ENCODE data around the gene HCFC1R1.
A peak's percentile ranks its signal among the peaks of the same experiment; 100 is the strongest.

Gene HCFC1R1

DNA sequence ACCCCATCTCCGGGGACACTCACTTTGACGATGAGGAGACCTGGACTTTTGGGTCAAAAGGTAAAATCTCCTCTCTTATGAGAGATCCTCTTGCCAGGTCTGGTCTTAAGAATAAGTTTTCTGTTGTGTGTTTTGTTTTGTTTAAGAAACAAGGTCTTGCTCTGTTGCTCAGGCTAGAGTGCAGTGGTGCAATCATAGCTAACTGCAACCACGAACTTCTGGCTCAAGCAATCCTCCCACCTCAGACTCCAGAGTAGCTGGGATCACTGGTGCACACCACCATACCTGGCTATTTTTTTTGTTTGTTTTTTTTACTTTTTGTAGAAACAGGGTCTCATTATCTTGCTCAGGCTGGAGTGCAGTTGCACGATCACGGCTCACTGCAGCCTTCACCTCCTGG lies 26.7 kb upstream of the HCFC1R1 start:
- H3K4me1 Mint-ChIP-seq: peaks cover 20% of the 10 kb centered on the region
- no peaks in the 10 kb centered on the region for H3K9me3 Mint-ChIP-seq
- H3K27me3 Mint-ChIP-seq: peaks cover 20% of the 10 kb centered on the region
- no peak overlapping the region for H3K4me3 Mint-ChIP-seq
- no peak overlapping the region for H3K27ac Mint-ChIP-seq
- DNase-seq: no peak
- ATAC-seq: no peak
- H3K36me3 Mint-ChIP-seq (ENCODE audit: low read depth): peaks cover 5% of the 10 kb centered on the region

DNA sequence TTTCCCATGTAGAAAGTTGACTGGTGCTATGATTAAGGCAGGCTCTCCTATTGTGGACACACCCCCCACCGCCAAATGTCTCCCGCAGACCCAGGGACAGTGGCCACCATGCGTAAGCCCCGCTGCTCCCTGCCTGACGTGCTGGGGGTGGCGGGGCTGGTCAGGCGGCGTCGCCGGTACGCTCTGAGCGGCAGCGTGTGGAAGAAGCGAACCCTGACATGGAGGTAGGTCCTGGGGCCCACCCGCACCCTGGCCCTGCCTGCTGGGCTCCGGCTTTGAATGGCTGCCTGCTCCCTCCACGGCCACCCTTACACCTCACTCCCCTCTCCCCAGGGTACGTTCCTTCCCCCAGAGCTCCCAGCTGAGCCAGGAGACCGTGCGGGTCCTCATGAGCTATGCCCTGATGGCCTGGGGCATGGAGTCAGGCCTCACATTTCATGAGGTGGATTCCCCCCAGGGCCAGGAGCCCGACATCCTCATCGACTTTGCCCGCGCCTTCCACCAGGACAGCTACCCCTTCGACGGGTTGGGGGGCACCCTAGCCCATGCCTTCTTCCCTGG lies 26.3 kb upstream of the HCFC1R1 start:
- DNase-seq (no peak), ATAC-seq (no peak)
- Mint-ChIP-seq H3K27me3 (peaks cover 25% of the 10 kb centered on the region), H3K9me3 (no peaks in the 10 kb centered on the region), H3K27ac (no peak overlapping the region), H3K4me1 (peaks cover 19% of the 10 kb centered on the region), H3K36me3 (ENCODE audit: low read depth) (peaks cover 3% of the 10 kb centered on the region), H3K4me3 (no peak overlapping the region)

DNA sequence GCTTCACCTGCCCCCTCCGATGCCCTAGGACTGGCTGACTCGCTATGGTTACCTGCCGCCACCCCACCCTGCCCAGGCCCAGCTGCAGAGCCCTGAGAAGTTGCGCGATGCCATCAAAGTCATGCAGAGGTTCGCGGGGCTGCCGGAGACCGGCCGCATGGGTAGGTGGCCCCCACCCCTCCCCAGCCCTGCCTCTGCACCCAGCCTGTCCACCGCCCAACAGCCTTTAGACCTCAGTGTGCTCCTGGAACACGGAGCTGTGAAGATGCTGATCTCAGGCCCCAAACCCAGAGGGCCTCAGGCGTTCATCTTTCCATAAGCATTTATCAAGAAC lies 23.6 kb upstream of the HCFC1R1 start:
- Mint-ChIP-seq H3K4me3 (peak overlapping the region; percentile 40), H3K36me3 (ENCODE audit: low read depth) (no peaks in the 10 kb centered on the region), H3K27me3 (peaks cover 48% of the 10 kb centered on the region), H3K9me3 (no peaks in the 10 kb centered on the region), H3K4me1 (peaks cover 16% of the 10 kb centered on the region), H3K27ac (no peak overlapping the region)
- ATAC-seq (no peak), DNase-seq (no peak)

- DNase-seq: no peak
- H3K4me3 Mint-ChIP-seq: peak overlapping the region; percentile 48
These were observed 23.1 kb upstream of the HCFC1R1 start for GRCh38 chr16:3046641-3047386.

DNA sequence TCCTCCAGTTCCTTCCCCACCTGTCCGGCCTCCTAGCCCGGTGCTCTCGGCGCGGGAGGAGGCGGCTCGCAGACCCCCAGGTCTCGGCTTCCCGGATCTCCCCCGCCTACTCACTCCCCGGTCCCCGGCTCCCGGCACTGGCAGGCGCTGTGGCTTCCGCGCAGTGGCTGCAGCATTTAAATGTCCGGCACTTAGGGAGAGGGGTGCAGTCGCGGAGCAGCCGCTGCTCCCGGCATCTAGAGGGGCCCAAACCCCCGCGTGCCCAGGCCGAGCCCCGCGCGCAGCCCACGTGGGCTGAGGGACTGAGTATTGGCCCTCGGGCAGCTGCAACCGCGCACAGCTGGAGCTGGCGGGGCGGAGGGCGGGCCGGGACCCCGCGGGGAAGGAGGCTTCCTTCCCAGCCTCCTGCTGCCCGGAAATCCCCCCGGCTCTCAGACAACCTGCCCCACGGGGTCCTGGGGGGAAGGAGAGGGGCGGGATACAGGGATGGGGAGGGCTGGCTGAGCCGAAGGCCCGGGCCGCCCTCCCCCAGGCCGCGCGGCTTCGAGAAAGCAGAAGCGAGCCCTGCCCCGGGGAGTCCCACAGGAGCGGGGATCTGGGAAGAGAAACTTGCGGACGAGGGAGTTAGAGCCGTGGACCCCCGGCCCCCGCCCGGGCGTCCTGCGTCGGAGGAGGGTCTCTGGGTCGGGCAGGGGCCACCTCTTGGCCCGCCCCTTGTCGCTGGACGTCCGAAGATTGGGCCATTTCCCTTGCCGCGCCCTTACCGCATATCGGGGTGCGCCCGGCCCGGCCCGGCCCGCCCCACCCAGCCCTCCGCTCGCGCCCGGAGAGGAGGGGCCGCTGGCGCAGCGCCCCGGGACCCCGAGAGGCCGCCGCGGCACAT lies 22.3 kb upstream of the HCFC1R1 start, which contains the start of gene MMP25:
Gene MMP25, plus strand, starts transcription at position 804 of the 883 bp plus-strand sequence. CDS start 357 bp downstream, outside the sequence.
- H3K9me3 Mint-ChIP-seq: no peaks in the 10 kb centered on the region
- ATAC-seq (no peak), DNase-seq (no peak)
- peaks cover 56% of the 10 kb centered on the region for H3K27me3 Mint-ChIP-seq
- no peaks in the 10 kb centered on the region for H3K36me3 Mint-ChIP-seq (ENCODE audit: low read depth)
- peaks cover 13% of the 10 kb centered on the region for H3K4me1 Mint-ChIP-seq
- H3K4me3 Mint-ChIP-seq: peak within 1 kb of the TSS; percentile 65
- no peak within 1 kb of the TSS for H3K27ac Mint-ChIP-seq

More at GRCh38 chr16:3046641-3047386, 23.1 kb upstream of the HCFC1R1 start:
- Mint-ChIP-seq H3K36me3 (ENCODE audit: low read depth) (no peaks in the 10 kb centered on the region), H3K27ac (no peak overlapping the region), H3K4me1 (peaks cover 16% of the 10 kb centered on the region), H3K27me3 (peaks cover 51% of the 10 kb centered on the region), H3K9me3 (no peaks in the 10 kb centered on the region)
- no peak for ATAC-seq

- H3K36me3 Mint-ChIP-seq (ENCODE audit: low read depth): no peaks in the 10 kb centered on the region
- H3K4me3 Mint-ChIP-seq: peak overlapping the region; percentile 36
- H3K4me1 Mint-ChIP-seq: peaks cover 13% of the 10 kb centered on the region
- H3K27ac Mint-ChIP-seq: no peak overlapping the region
- DNase-seq (no peak), ATAC-seq (no peak)
- H3K27me3 Mint-ChIP-seq: peaks cover 63% of the 10 kb centered on the region
- no peaks in the 10 kb centered on the region for H3K9me3 Mint-ChIP-seq
These were observed 21.0 kb upstream of the HCFC1R1 start for GRCh38 chr16:3044708-3045107.

DNA sequence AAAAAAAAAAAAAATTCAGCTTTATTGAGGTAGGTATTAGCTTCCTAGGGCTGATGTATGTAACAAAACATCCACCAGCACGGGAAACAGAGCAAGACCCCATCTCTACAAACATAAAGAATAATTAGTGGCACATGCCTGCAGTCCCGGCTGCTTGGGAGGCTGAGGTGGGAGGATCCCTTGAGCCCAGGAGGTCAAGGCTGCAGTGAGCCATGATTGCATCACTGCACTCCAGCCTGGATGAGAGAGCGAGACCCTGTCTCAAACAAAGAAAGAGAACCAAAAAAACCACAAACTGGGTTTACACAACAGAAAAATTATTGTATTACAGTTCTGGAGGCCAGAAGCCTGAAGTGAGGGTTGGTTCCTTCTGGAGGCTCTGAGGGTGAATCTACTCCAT lies 18.6 kb upstream of the HCFC1R1 start:
- ATAC-seq (no peak), DNase-seq (no peak)
- H3K9me3 Mint-ChIP-seq: no peaks in the 10 kb centered on the region
- H3K27ac Mint-ChIP-seq: no peak overlapping the region
- H3K27me3 Mint-ChIP-seq: peaks cover 72% of the 10 kb centered on the region
- no peak overlapping the region for H3K4me3 Mint-ChIP-seq
- H3K4me1 Mint-ChIP-seq: peaks cover 8% of the 10 kb centered on the region
- no peaks in the 10 kb centered on the region for H3K36me3 Mint-ChIP-seq (ENCODE audit: low read depth)

DNA sequence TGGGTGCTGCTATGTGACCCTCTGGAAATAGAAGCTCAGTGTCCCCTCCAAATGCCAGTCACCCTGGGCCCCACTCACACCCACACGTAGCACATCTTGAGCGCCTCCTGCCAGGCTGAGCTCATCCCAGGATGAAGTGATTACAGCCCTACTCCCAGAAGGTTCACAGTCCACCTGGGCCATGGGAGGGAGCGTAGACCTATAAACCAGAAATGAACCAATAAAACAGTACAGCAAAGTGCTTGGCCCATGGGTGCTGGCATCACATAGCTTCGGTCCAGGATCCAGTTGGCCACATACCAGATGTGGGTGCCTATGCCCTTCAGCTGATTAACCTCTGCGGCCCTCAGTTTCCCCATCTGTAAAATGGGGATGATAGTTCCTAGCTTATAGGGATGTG lies 15.2 kb upstream of the HCFC1R1 start:
- DNase-seq (no peak), ATAC-seq (no peak)
- Mint-ChIP-seq H3K36me3 (ENCODE audit: low read depth) (no peaks in the 10 kb centered on the region), H3K4me3 (no peak overlapping the region), H3K9me3 (no peaks in the 10 kb centered on the region), H3K4me1 (peaks cover 4% of the 10 kb centered on the region), H3K27me3 (peaks cover 72% of the 10 kb centered on the region), H3K27ac (no peak overlapping the region)

- DNase-seq: no peak
- H3K36me3 Mint-ChIP-seq (ENCODE audit: low read depth): no peaks in the 10 kb centered on the region
- no peak for ATAC-seq
- H3K4me3 Mint-ChIP-seq: no peak overlapping the region
- H3K4me1 Mint-ChIP-seq: peaks cover 4% of the 10 kb centered on the region
- H3K9me3 Mint-ChIP-seq: no peaks in the 10 kb centered on the region
- H3K27ac Mint-ChIP-seq: no peak overlapping the region
- peaks cover 72% of the 10 kb centered on the region for H3K27me3 Mint-ChIP-seq
These were observed 14.5 kb upstream of the HCFC1R1 start for GRCh38 chr16:3038256-3038655.

DNA sequence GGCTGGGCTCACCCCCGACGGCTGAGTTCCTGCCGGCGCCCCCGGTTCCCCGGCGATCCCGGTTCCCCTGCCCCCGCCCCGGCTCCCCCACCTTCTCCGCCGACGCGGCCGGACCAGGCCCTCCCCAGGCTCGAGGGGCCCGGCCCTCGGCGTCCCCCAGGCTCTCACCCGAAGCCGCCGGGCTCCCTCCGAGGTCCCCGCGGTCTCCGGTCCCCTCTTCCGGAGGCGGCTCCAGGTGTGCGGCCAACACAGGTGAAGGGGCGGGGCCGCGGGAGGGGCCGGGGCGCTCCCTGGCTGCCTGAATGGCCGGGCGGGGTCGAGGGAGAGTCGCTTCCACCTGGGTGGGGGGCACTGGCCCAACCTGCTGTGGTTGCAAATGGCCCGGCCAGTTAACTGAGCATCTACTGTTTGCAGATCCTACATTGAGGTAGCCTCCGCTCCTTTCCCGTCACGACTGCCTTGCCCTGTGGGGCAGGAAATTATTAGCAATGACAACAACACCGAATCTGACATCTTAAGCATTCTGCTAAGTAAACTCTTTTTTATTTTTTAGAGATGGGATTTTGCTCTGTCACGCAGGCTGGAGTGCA lies 13.1 kb upstream of the HCFC1R1 start, which contains the start of gene BICDL2:
Gene BICDL2, minus strand, starts transcription at position 219 of the 590 bp plus-strand sequence. CDS start 1,448 bp downstream, outside the sequence.
- no peak for DNase-seq
- Mint-ChIP-seq H3K4me1 (peaks cover 8% of the 10 kb centered on the region), H3K36me3 (ENCODE audit: low read depth) (no peaks in the 10 kb centered on the region), H3K27ac (no peak within 1 kb of the TSS), H3K4me3 (no peak within 1 kb of the TSS), H3K9me3 (no peaks in the 10 kb centered on the region), H3K27me3 (peaks cover 77% of the 10 kb centered on the region)
- ATAC-seq: no peak

GRCh38 chr16:3035972-3036725 lies 12.4 kb upstream of the HCFC1R1 start:
- ATAC-seq (no peak), DNase-seq (no peak)
- H3K36me3 Mint-ChIP-seq (ENCODE audit: low read depth): no peaks in the 10 kb centered on the region
- peaks cover 8% of the 10 kb centered on the region for H3K4me1 Mint-ChIP-seq
- no peak overlapping the region for H3K4me3 Mint-ChIP-seq
- peaks cover 75% of the 10 kb centered on the region for H3K27me3 Mint-ChIP-seq
- no peaks in the 10 kb centered on the region for H3K9me3 Mint-ChIP-seq
- no peak overlapping the region for H3K27ac Mint-ChIP-seq

DNA sequence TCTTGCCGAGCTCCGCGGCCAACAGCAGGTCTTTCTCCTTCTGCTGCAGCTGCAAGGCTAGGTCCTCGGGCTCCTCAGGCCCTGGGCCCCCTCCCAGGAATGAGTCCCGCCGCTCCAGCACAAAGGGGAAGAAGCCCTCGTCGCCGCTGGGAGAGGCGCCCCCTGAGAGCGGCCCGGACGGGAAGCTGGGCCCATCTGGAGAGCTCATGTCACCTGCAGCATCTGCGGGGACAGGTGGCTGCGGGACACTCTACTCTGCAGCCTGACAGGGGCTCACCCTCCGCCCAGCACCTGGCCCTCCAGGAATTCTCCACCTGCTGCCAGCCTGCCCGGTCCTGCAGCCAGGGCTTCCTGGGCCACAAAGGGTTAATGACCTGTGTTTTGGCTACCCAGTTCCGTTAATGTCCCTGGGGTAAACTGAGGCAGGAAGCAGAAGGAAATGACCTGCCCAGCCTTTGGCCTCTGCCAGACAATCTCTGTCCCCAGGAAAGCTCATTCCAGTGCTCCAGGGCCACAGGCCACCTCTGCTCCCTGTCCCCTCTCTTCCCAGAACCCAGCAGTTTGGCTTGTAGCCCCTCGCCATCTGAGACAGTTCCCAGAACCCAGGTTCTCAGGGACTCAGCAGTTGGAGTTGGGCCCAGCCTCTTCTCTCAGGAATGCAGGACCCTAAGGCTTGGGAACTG lies 11.7 kb upstream of the HCFC1R1 start:
- DNase-seq (no peak), ATAC-seq (no peak)
- no peak overlapping the region for H3K27ac Mint-ChIP-seq
- peaks cover 8% of the 10 kb centered on the region for H3K4me1 Mint-ChIP-seq
- no peak overlapping the region for H3K4me3 Mint-ChIP-seq
- H3K27me3 Mint-ChIP-seq: peaks cover 76% of the 10 kb centered on the region
- H3K9me3 Mint-ChIP-seq: no peaks in the 10 kb centered on the region
- no peaks in the 10 kb centered on the region for H3K36me3 Mint-ChIP-seq (ENCODE audit: low read depth)

- H3K9me3 Mint-ChIP-seq: no peaks in the 10 kb centered on the region
- no peaks in the 10 kb centered on the region for H3K36me3 Mint-ChIP-seq (ENCODE audit: low read depth)
- ATAC-seq: no peak
- no peak for DNase-seq
- H3K4me1 Mint-ChIP-seq: peaks cover 26% of the 10 kb centered on the region
- H3K27ac Mint-ChIP-seq: no peak overlapping the region
- no peak overlapping the region for H3K4me3 Mint-ChIP-seq
- peaks cover 70% of the 10 kb centered on the region for H3K27me3 Mint-ChIP-seq
These were observed 8.9 kb upstream of the HCFC1R1 start for GRCh38 chr16:3032624-3033023.
